CD4-positive, alpha-beta T cell treated with Interleukin-17A for 1 hour (primary cell): Measurements from ENCODE around the gene CDK17.
"Not testable (repeated sequence)": the region's sequence is repeated elsewhere in the genome, so short reads cannot be mapped to it uniquely, and the experiment has no call there.

Source experiments
- DNase-seq: peaks from one replicate; pipeline ENCODE4 v3.0.0-alpha.2; 2020

The CDK17 gene

DNA sequence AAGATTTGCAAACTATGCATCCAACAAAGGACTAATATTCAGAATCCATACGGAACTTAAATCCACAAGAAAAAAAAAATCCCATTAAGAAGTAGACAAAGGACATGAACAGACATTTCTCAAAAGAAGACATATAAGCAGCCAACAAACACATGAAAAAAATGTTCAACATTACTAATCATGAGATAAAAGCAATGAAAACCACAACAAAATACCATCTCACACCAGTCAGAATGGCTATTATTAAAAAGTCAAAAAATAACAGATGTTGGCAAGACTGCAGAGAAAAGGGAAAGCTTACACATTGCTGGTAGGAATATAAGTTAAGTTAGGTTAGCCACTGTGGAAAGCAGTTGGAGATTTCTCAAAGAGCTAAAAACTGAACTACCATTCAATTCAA lies 16.2 kb downstream of the CDK17 start:
- DNase-seq: no peak

DNA sequence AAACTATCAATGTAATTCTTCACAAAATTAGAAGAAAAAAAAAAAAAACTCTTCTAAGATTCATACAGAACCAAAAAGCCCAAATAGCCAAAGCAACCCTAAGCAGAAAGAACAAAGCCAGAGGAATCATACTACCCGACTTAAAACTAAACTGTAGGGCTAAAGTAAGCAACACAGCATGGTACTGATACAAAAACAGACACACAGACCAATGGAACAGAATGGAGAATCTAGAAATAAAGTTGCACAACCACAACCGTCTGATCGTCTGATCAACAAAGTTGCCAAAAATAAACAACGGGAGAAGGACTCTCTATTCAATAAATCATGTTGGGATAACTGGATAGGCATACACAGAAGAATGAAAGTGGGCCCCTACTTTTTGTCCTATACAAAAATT lies 16.9 kb downstream of the CDK17 start:
- no peak for DNase-seq

DNA sequence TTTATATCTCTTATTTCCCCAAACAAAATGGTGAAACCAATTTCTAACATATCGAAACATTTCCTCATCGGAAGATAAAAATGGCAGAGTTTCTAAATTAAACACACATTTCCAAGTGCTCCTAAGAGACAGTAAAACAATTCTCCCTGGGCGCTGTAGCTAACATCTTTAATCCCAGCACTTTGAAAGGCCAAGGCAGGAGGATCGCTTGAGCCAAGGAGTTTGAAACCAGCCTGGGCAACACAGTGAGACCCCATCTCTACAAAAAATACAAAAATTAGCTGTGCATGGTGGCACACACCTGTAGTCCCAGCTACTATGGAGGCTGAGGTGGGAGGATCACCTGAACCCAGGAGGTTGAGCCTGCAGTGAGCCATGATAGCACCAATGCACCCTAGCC lies 20.5 kb downstream of the CDK17 start:
- not testable (repeated sequence) for DNase-seq

DNA sequence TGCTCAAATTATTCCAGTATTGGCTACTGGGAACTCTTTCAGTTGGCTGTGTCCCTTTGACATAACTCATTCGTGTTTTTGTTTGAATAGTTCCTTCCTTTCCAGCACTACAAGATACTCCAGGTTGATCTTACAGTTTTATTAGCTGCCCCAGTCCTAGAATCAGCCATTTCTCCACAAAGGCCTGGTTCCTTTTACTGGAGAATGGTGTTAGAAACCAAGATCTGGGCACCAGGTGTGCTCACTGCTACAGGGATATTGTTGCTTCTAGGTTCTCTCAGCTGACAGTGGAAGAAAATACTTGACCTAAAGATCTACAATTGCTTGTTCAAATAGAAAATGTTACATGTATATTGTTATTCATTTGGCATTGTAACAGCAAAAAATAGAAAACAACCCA lies 21.9 kb downstream of the CDK17 start:
- no peak for DNase-seq

DNA sequence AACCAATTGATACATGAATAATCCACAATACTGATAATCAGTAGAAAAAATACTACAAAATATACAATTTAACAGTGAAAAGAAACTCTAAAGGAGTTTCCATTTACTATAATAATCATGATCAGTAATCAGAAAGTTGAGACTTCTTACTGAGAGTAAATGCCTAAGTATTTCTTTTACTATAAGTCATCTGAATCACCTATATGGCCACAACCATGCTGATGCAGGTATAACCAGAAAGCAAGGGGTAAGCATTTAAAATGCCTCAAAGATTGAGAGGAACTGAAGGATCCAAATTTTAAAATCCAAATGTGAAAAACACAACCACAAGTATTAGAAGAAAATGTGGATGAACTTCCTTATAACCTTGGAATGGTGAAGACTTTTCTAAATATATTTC lies 23.4 kb downstream of the CDK17 start:
- DNase-seq: no peak

DNA sequence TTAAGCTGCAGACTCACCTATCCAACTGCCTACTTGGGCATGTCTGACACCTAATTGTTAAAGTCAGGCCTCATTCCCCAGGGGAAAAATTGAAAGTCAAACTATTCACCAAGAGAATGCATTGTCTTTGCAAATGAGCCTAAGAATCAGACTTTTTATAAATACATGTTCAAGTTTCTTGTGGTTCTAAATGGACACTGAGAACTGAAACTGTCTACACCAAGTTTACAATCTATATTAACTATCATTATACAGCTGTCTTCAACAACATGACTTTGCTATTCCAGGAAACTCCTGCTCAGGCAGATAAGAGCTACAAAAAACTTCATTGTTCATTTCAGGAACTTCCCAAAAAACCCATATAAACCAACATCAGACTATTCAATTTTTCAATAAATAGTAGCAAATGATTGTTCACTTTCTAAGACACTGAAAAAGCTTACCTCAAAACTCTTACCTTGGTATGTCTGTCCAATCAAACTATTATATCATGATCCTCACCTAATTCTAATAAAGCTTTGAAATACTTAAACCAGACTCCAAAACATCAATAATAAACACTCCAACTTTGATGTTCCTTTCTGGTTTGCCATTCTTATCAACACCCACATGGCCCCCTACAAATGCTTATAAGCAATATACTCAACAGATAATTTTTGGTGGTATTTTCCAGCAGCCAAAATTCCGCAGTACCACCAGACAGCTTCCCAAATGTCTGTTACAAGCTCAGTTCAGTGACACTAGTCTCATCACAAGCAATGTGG lies 24.2 kb downstream of the CDK17 start:
- no peak for DNase-seq

- no peak for DNase-seq
Observed at GRCh38 chr12:96375170-96375569, 25.1 kb downstream of the CDK17 start.

DNA sequence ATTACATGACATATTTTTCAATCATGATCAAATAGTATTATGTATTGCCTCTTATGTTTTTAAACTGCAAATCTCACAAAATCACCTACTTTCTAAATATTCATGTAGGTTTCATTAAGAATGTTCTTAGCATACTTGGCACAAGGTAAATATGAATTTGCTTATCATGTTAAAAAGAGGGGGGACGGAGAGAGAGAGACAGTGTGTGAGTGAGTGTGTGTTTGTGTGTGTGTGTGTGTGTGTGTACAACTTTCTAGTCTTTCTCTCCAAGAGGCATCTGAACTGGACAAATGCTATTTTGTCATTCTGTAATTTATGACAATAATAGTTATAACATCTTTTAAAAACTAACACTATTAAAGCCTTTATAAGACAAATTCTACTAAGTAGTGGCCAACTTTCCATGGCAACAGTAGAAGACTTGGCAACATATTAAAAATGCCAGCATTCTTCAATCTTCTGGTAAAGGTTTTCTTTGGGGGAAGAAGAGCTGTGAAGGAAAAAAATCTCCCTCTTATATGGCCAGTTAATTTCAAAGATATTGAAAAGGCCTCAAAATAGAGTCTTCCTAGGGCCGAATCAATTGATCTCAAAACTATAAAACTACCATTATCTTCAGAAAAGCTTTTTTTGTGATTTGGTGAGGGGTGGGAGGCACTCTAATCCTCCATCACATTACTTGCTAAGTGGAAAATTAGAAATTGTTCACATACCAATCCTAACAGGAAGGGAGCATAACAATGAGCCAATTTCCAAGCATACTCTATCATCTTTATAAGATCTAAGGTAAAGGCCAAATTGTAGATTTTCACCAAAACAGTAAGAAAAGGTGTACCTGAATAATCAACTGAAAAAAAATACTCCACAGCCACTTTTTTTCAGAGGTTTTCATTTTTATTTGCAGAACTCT lies 28.2 kb downstream of the CDK17 start:
- DNase-seq: no peak

- DNase-seq: no peak
Observed at GRCh38 chr12:96371138-96371789, 29.0 kb downstream of the CDK17 start.

- DNase-seq: no peak
Observed at GRCh38 chr12:96368687-96369086, 31.6 kb downstream of the CDK17 start.

DNA sequence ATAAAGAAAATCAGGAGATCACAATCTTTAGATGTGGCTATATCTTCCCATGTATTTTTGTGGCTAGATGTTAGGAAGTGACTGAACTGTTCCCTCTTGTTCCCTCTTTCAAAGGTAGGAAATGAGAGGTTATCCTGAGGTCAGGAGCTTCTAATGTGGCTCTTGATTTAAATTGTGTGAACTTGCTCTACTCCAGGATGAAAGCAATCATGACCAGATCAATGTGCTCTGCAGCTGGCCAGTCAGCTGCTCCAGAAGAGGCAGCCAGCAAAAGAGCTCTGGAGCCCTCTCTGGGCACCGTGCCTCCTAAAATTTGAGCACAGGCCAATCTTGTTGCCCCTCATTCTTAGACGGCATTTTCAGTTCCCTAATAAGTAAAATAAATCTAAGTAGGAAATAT lies 32.0 kb downstream of the CDK17 start:
- DNase-seq: no peak

GRCh38 chr12:96366381-96366654 lies 33.9 kb downstream of the CDK17 start:
- no peak for DNase-seq

GRCh38 chr12:96365604-96366380 lies 34.4 kb downstream of the CDK17 start:
- DNase-seq: no peak

GRCh38 chr12:96364092-96364700 lies 36.0 kb downstream of the CDK17 start:
- no peak for DNase-seq

- DNase-seq: no peak
Observed at GRCh38 chr12:96361074-96361473, 39.2 kb downstream of the CDK17 start.

- no peak for DNase-seq
Observed at GRCh38 chr12:96360550-96360949, 39.7 kb downstream of the CDK17 start.

DNA sequence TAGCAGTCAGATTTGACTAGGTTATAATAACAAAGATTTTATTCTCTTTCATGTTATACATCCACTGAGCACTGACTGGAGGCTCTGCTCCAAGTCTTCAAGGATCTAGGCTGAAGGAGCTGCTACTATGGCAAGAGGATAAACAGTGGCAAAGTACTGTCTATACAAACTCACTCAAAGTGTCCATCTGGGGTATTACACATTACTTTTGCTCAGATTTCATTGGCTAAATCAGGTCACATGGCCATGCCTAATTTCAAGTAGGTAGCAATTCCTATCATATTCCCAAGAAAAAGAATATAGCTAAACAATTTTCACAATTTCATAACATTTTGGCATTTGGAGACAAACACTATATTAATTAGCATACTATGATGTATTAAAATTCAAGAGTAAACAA lies 40.9 kb downstream of the CDK17 start:
- no peak for DNase-seq

- no peak for DNase-seq
Observed at GRCh38 chr12:96356831-96357230, 43.4 kb downstream of the CDK17 start.

GRCh38 chr12:96354844-96355534 lies 45.2 kb downstream of the CDK17 start:
- DNase-seq: no peak

DNA sequence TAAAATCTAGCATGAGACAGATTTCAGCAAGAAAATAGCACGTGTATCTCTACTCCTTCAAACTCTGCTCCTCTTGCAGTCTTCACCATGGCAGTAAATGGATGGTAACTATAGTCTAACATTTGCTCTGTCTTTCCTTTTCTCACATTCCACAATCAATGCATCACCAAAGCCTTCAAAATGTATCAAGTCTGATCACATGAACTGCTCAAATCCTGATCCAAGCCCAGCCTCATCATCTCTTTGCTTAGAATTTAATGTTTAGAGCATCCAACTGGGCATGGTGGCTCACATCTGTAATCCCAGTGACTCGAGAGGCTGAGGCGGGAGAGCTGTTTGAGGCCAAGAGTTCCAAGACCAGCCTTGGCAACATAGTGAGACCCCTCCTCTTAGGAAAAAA lies 45.9 kb downstream of the CDK17 start:
- no peak for DNase-seq

- no peak for DNase-seq
Observed at GRCh38 chr12:96352161-96352835, 47.9 kb downstream of the CDK17 start.
